ENCODE measurements around the gene MAB21L4.

The MAB21L4 gene

GRCh38 chr2:240928476-240929363, 32.8 kb upstream of the MAB21L4 start:
- H3K36me3 ChIP-seq (ENCODE audit: insufficient read depth, insufficient read length, low read length): no peaks in the 10 kb centered on the region
- no peak overlapping the region for H3K9ac ChIP-seq (ENCODE audit: insufficient read length, low read depth)
- TF ChIP-seq YY1 (IDR thresholded peaks at IDR 0.05; ENCODE audit: insufficient read depth, insufficient read length) (no peak), SUZ12 (IDR thresholded peaks at IDR 0.05; ENCODE audit: extremely low read depth, insufficient read depth, insufficient read length) (no peak), ZNF274 (IDR thresholded peaks at IDR 0.05; ENCODE audit: low read depth, low read length) (no peak)
- no peaks in the 10 kb centered on the region for H3K9me3 ChIP-seq (ENCODE audit: insufficient read depth, low read length)
- H3K4me1 ChIP-seq (ENCODE audit: insufficient read depth, insufficient read length): peaks cover 8% of the 10 kb centered on the region
- DNase-seq (ENCODE audit: low read depth, low spot score): no peak
- H3K27me3 ChIP-seq (ENCODE audit: insufficient read depth, insufficient read length): no peaks in the 10 kb centered on the region
- no peak overlapping the region for H3K4me3 ChIP-seq (ENCODE audit: insufficient read length, low read depth)

GRCh38 chr2:240927390-240927781, 31.4 kb upstream of the MAB21L4 start:
- Histone ChIP-seq H3K27me3 (ENCODE audit: insufficient read depth, insufficient read length) (no peaks in the 10 kb centered on the region), H3K9ac (ENCODE audit: insufficient read length, low read depth) (no peak overlapping the region), H3K4me3 (ENCODE audit: insufficient read length, low read depth) (no peak overlapping the region), H3K36me3 (ENCODE audit: insufficient read depth, insufficient read length, low read length) (no peaks in the 10 kb centered on the region), H3K4me1 (ENCODE audit: insufficient read depth, insufficient read length) (peaks cover 16% of the 10 kb centered on the region), H3K9me3 (ENCODE audit: insufficient read depth, low read length) (no peaks in the 10 kb centered on the region)
- TF ChIP-seq ZNF274 (IDR thresholded peaks at IDR 0.05; ENCODE audit: low read depth, low read length): no peak
- TF ChIP-seq SUZ12 (IDR thresholded peaks at IDR 0.05; ENCODE audit: extremely low read depth, insufficient read depth, insufficient read length): no peak
- no peak for TF ChIP-seq YY1 (IDR thresholded peaks at IDR 0.05; ENCODE audit: insufficient read depth, insufficient read length)
- DNase-seq (ENCODE audit: low read depth, low spot score): no peak

- DNase-seq (ENCODE audit: low read depth, low spot score): no peak
- no peak overlapping the region for H3K4me3 ChIP-seq (ENCODE audit: insufficient read length, low read depth)
- no peaks in the 10 kb centered on the region for H3K36me3 ChIP-seq (ENCODE audit: insufficient read depth, insufficient read length, low read length)
- no peaks in the 10 kb centered on the region for H3K27me3 ChIP-seq (ENCODE audit: insufficient read depth, insufficient read length)
- H3K9ac ChIP-seq (ENCODE audit: insufficient read length, low read depth): no peak overlapping the region
- TF ChIP-seq YY1 (IDR thresholded peaks at IDR 0.05; ENCODE audit: insufficient read depth, insufficient read length) (no peak), ZNF274 (IDR thresholded peaks at IDR 0.05; ENCODE audit: low read depth, low read length) (no peak), SUZ12 (IDR thresholded peaks at IDR 0.05; ENCODE audit: extremely low read depth, insufficient read depth, insufficient read length) (no peak)
- H3K9me3 ChIP-seq (ENCODE audit: insufficient read depth, low read length): no peaks in the 10 kb centered on the region
- peaks cover 18% of the 10 kb centered on the region for H3K4me1 ChIP-seq (ENCODE audit: insufficient read depth, insufficient read length)
Measured at GRCh38 chr2:240926516-240927389, 30.8 kb upstream of the MAB21L4 start.

- Histone ChIP-seq H3K9me3 (ENCODE audit: insufficient read depth, low read length) (no peaks in the 10 kb centered on the region), H3K4me1 (ENCODE audit: insufficient read depth, insufficient read length) (peaks cover 18% of the 10 kb centered on the region), H3K4me3 (ENCODE audit: insufficient read length, low read depth) (no peak overlapping the region), H3K9ac (ENCODE audit: insufficient read length, low read depth) (no peak overlapping the region), H3K27me3 (ENCODE audit: insufficient read depth, insufficient read length) (no peaks in the 10 kb centered on the region), H3K36me3 (ENCODE audit: insufficient read depth, insufficient read length, low read length) (no peaks in the 10 kb centered on the region)
- no peak for TF ChIP-seq SUZ12 (IDR thresholded peaks at IDR 0.05; ENCODE audit: extremely low read depth, insufficient read depth, insufficient read length)
- TF ChIP-seq YY1 (IDR thresholded peaks at IDR 0.05; ENCODE audit: insufficient read depth, insufficient read length): no peak
- no peak for TF ChIP-seq ZNF274 (IDR thresholded peaks at IDR 0.05; ENCODE audit: low read depth, low read length)
- no peak for DNase-seq (ENCODE audit: low read depth, low spot score)
Measured at GRCh38 chr2:240925568-240926515, 29.9 kb upstream of the MAB21L4 start.

- Histone ChIP-seq H3K36me3 (ENCODE audit: insufficient read depth, insufficient read length, low read length) (no peaks in the 10 kb centered on the region), H3K27me3 (ENCODE audit: insufficient read depth, insufficient read length) (no peaks in the 10 kb centered on the region), H3K9ac (ENCODE audit: insufficient read length, low read depth) (no peak overlapping the region), H3K4me3 (ENCODE audit: insufficient read length, low read depth) (no peak overlapping the region), H3K9me3 (ENCODE audit: insufficient read depth, low read length) (no peaks in the 10 kb centered on the region), H3K4me1 (ENCODE audit: insufficient read depth, insufficient read length) (peaks cover 14% of the 10 kb centered on the region)
- no peak for DNase-seq (ENCODE audit: low read depth, low spot score)
- TF ChIP-seq YY1 (IDR thresholded peaks at IDR 0.05; ENCODE audit: insufficient read depth, insufficient read length) (no peak), ZNF274 (IDR thresholded peaks at IDR 0.05; ENCODE audit: low read depth, low read length) (no peak), SUZ12 (IDR thresholded peaks at IDR 0.05; ENCODE audit: extremely low read depth, insufficient read depth, insufficient read length) (no peak)
Measured at GRCh38 chr2:240925191-240925567, 29.2 kb upstream of the MAB21L4 start.

- no peak for TF ChIP-seq ZNF274 (IDR thresholded peaks at IDR 0.05; ENCODE audit: low read depth, low read length)
- no peak for TF ChIP-seq YY1 (IDR thresholded peaks at IDR 0.05; ENCODE audit: insufficient read depth, insufficient read length)
- TF ChIP-seq SUZ12 (IDR thresholded peaks at IDR 0.05; ENCODE audit: extremely low read depth, insufficient read depth, insufficient read length): no peak
- Histone ChIP-seq H3K27me3 (ENCODE audit: insufficient read depth, insufficient read length) (no peaks in the 10 kb centered on the region), H3K9me3 (ENCODE audit: insufficient read depth, low read length) (no peaks in the 10 kb centered on the region), H3K9ac (ENCODE audit: insufficient read length, low read depth) (peak overlapping the region; percentile 42), H3K4me1 (ENCODE audit: insufficient read depth, insufficient read length) (peaks cover 16% of the 10 kb centered on the region), H3K4me3 (ENCODE audit: insufficient read length, low read depth) (no peak overlapping the region), H3K36me3 (ENCODE audit: insufficient read depth, insufficient read length, low read length) (no peaks in the 10 kb centered on the region)
- DNase-seq (ENCODE audit: low read depth, low spot score): no peak
Measured at GRCh38 chr2:240922982-240923537, 27.1 kb upstream of the MAB21L4 start.
